Activated T-cell treated with anti-CD3 and anti-CD28 coated beads for 48 hours (primary cell): Measurements from ENCODE around the gene CD58.
A peak's percentile ranks its signal among the peaks of the same experiment; 100 is the strongest.
"Not testable (repeated sequence)": the region's sequence is repeated elsewhere in the genome, so short reads cannot be mapped to it uniquely, and the experiment has no call there.

Experiments
- DNase-seq: peaks from one replicate; pipeline ENCODE4 v3.0.0-alpha.2; 2020; ENCODE audit warnings: low read depth

The CD58 gene

DNA sequence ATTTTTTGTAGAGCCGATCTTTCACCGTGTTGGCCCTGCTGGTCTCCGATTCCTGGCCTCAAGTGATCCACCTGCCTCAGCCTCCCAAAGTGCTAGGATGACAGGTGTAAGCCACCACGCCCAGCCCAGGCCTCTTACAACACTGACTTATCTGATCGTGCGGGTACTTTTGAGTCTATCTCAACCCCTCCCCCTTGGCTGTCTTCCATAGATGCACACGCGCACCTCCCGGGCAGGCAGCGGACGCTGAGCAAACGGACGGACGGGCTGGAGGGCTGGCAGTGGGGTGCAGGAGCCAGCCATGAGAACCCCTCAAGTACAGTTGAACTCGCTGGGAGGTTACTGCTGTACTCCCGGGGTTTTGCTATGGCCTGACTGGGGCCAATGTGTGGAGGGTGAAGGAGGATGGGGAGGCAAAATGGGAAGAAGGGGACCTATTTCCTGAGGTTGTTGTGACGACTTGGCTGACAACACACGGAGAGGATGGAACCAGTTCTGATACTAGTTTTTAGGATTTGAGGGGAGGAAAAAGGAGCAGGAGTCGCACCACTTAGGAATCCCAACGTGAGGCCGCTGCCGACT, 959 bp downstream of the CD58 start:
- peak; percentile 34 for DNase-seq

DNA sequence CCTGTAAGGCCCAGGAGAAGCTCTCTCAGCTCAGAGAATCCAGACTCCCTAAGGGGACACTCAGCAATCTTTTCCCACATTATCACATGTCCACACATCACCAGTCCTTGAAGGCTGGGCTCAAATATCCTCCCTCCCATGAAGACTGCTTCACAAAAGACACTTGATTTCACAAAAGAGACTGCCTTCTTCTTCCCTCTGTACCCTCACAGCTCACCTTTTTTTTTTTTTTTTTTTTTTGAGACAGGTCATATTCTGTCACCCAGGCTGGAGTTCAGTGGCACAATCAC, 1.5 kb downstream of the CD58 start:
- no peak for DNase-seq

DNA sequence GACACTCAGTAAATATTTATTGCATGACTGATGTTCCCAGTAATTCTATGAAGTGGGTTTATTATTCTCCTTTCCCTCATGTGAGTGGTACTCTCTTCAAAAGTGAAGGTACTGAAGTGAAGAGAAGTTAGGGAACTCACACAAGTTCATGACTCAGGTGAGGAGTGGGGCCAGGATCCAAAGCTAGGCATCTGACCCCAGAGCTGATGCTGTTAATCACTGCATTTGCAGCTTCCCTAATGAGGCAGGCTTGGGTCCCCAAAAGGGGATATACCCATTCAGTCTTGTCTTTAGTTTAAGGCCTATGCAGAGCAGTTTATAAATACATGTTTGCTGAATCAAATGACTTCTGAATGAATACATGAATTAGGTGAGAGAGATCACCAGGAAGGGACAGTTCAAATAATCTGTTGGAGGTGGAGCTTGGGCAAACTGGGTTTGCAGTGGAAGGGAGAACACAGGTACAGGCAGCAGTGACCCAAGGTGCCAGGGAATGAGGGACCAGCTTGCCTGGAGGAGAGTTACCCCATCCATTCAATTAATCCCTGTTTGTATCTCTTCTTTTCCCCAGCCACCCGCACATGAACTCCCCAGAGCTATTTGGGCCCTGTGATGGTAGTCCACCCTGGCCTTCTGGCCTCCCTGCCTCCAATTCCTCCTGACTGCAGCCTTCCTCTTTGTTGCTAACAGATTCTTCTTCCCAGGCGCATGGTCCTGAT, 2.0 kb downstream of the CD58 start:
- DNase-seq = no peak

DNA sequence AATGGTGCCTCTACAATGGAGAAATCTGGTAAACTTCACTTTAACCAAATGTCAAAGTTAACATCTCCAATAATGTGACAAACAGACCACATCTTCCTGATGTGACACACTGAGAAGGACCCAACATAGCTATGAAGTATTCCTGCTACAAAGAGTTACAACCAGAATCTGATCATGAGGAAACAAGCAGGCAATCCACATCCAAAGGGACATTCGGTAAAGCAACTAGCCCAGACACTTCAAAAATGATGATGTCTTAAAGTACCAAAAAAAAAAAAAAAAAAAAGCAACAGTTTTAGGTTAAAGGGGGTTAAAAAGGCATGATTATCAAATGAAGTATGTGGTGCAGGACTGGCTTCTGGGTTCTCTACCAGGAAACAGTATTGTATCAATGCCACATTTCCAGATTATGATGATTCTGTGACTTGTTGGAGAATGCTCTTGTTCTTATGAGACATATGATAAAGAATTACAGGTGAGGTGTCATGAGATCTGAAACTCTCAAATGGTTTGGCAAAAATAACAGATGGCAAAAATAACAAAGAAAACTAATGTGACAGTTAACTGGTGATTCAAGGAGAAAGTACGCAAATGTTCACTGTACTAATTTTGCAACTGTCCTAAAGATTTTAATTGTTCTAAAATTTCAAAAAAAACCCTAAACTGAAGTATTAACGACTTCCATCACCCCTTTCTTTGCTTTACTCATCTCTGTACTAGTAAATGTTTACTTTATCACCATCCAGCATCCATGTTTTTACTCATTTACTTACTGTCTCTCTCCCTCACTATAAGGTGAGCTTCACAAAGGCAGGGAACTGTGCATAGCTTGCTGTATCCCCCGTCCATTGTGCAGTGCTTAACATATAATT, 2.8 kb downstream of the CD58 start:
- DNase-seq = no peak

DNA sequence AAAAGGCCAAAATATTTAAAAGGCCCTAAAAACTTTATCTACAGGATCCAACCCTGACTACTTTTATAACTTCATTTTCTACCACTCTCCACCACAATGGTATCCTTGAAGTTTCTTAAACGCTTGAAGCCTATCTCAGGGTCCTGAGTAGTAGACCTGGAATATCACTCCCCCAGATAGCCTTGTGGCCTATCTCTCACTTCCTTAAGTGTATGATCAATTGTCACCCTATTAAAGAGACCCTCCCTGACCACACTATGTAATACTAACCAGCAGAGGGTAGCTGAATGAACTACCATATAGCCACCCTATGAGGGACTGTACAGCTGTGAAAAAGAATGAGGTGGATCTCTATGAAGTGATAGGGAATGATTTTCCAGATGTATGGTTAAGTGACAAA, 5.6 kb downstream of the CD58 start:
- no peak for DNase-seq

DNA sequence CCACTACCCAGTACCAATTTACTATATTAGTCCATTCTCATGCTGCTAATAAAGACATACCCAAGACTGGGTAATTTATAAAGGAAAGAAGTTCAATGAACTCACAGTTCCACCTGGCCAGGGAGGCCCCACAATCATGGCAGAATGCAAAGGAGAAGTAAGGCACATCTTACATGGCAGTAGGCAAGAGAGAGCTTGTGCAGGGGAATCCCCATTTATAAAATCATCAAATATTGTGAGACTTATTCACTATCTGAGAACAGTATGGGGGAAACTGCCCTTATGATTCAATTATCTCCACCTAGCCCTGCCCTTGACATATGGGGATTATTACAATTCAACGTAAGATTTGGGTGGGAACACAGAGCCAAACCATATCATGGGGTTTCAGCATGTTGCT, 6.4 kb downstream of the CD58 start:
- DNase-seq = no peak

DNA sequence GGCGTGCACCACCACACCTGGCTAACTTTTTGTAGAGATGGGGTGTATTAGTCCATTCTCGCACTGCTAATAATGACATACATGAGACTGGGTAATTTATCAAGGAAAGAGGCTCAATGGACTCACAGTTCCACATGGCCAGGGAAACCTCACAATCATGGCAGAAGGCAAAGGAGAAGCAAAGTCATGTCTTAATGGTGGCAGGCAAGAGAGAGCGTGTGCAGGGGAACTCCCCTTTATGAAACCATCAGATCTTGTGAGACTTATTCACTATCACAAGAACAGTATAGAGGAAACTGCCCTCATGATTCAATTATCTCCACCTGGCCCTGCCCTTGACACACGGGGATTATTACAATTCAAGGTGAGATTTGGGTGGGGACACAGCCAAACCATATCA, 8.4 kb downstream of the CD58 start:
- not testable (repeated sequence) for DNase-seq

DNA sequence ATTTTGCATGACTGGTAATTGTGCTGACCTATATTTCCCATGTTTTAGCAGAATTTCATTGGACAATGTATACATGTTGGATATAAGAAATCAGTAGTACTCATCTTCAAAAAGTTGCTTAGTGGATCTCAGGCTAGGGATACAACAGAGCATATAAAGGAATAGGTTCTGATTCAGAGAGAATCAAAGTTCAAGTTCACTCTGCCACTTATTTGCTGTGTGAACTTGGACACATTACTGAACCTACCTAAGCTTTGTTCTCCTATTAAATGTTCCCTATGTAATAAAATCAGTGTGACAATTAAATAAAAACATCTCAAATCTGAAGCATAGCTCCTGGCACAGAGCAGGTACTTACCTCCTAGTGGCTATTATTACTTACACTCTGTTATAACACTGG, 9.3 kb downstream of the CD58 start:
- DNase-seq = no peak

DNA sequence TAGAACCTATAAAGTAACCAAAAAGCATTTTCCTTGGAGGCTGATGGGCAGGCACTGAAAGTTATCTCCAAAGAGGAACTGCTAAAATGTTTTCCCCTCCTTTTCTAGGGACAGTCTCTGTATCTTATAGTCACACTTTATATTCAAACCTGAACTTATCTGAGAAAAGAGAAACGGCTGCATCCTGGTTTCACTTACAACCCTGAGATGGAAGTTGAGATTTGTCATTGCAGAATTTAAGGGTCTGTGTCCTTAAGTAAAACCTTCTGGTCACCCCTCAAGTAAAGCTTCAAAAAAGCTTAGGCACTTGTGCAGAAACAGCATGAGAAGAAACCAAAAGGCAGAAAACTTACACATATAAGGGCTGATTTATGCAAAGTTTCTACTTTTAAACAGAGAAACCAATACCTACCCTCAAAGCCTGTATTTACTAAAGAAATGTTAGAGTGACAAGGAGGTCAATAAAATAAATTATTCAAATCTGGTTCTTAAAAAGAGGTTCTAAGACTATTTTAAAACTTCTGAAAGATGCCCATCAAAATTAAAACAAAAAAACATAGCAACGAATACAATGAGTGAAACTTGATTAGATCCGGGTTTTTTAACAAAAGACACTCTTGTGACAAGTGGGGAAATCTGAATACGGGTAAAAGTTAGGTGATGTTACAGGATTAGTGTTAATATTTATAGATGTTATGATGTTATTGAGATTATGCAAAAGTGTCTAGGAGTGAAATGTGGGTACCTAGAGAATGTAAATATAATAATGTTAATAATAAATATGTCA, 9.9 kb downstream of the CD58 start:
- DNase-seq = no peak

DNA sequence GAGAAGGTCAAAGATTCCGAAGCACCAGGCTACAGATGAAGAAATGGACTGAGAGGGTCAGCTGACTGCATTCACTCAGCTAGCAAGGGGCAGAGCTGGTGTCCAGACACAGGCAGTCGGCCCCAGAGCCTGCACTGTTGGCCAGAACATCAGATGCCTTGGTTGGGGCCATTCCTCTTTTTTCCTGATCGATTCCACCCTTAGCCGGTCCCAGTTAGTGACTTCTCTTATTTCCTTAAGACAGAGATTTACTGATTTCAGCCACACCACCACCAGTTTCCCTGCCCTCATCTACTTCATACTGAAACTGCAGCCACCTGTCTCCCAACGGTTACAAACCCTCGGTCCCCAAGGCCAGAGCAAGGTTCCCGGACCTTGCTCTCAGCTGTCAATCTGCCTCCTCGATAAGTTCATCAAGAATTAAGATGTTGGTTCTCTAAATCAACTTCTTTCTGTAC, 11.5 kb downstream of the CD58 start:
- DNase-seq = no peak

DNA sequence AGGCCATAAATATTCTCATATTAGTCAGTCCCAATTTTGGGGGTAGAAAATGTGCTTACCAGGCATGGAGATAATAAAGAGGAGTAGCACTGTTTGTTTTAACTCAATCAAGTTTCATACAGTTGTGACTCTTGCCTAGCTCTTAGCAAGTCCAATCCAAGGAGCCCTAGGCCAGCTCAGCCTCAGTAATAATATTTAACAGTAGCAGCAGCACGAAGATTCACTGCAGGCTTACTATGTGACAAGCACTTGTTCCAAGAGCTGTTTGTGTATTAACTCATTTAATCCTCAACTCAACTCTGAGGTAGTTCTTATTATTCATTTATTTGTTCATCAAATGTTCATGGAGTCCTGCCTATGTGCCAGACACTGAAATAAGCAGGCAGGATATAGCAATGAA, 12.3 kb downstream of the CD58 start:
- no peak for DNase-seq

DNA sequence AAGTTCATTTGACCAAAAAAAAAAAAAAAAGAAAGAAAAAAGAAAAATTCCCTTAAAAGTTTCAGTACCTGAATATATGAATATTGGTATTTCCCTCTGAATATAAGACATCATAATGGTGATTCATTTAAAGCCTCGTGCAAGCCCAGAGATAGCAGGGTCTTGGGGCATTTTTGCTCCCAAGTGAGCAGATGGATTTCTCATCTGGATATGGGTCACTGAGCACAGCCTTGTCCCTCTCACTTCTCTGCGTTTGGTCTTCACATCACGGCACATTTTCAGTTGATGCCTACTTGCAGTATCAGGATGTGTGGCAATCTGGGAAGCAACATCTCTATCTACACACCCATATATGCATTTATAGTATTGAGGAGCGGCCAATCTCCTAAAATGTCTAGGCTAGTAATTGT, 12.7 kb downstream of the CD58 start:
- no peak for DNase-seq

DNA sequence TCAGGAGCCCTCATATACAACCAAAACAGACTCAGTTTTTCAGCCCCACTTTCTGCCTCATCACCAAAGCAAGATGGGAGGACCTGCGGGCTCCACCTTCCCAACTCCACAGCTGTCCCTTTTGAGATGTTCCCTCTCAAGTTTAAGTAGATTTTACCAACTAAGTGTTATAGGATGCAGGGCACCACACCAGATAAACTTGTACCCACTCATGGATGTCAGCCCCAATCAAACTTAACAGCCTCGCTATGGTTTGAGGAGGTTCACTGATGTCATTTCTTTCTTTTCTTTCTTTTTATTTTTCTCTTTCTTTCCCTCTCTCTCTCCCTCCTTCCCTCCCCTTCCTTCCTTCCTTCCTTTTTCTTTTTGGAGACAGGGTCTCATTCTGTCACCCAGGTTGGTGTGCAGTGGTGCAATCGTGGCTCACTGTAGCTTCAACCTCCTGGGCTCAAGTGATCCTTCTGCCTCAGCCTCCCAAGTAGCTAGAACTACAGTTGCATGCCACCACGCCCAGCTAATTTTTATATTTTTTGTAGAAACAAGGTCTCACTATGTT, 13.4 kb downstream of the CD58 start:
- DNase-seq = no peak

DNA sequence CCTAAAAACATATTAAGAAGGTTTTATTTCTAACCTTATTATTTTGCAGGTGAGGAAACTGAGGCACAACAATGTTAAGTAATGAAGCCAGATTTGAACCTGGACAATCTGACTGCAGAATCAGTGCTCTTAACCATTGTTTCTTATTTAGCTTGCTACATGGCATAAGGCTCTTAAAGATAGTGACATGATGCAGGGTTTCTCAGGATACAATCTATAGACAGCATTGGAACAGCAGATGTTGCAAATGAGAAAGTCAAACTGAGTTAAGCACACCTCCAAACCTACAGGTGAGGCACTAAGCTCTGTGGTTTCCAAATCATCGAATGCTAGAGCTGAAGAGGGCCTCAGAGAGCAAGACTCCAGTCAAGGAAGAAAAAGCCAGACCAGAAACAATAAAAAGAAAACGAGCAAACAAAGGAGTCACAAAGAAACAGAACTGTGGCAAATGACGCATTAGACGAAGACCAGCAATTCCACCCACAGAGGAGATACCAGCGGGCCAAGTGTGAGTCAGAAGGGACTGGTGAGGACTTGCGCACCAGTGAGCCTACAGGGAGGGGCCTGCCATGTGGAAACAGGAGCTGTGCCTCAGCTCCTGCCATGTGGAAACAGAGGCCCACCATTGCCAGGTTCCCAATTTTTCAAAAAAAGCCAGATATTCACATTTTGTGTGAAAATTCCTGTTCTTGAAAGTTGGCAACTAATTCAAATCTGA, 14.4 kb downstream of the CD58 start:
- peak; percentile 71 for DNase-seq

DNA sequence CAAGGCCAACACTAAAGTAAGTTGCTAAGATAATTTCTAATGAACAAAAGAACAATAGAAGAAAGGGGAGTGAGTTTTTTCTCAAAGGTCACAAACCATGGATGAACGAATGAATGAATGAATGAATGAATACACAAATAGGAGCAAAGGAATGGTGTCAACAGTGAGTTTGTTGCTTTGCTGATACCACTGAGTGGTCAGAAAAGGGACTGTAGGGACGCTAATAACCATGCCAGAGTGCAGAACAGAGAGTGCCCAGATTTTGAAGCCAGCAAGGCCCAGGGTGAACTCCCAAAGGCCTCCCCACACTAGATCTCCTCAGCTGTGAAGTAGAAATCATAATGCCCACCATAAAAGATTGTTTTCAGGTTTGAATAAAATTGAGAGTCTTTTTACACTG, 15.9 kb downstream of the CD58 start:
- DNase-seq = no peak

DNA sequence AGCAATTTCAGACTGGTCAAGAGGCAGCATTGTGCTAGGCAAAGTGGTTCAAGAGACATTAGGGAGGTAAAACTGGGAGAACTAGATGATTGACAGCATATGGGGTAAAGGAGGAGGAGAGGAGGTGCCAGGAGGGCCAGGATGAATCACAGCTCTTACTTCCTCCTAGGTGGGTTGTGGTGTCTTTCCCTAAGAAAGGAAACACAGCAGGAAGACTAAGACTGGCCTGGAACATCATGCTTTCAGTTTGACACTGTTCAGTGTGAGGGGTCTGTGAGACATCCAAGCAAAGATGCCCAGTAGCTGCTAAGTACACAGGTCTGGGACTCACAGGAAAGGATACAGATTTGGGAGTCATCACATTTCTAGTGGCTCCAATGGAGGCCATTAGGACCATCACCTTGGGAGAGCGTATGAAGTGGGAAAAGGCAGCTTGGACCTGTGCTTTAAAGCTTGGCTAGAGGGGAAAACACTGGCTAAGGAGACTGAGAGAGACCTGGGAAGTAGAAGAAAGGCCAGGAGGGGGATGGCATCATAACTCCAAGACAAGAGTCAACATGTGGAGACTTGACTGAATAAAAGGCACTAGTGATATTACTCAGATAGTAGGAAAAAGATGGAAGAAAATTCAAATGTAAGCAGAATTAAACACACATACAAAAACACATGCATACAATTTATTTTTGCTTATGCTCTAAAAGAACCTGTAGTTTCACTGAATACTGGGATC, 17.3 kb downstream of the CD58 start:
- no peak for DNase-seq

DNA sequence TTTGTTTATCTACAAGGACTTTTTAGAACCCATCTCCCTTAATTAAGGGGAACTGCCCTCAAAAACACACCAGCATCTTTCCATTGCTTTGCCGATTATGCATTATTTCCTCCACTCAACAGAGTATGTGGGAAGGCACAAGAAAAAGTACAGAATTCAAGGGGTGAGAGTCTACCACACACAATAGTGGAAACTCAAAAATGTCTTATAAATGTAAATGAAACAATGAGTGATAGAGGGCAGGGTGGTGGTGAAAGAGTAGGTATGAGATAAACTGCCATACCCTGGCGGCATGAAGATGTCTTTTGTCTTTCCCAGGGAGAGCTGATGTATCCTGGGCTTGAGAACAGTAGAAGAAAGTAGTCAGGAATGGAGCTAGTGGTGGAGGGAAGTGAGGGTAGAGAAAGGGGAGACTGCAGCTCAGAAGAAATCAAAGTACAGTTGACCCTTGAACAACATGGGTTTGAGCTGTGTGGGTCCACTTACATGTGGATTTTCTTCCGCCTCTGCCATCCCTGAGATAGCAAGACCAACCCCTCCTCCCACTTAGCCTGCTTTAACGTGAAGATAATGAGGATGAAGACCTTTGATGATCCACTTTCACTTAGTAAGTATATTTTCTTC, 24.4 kb downstream of the CD58 start:
- no peak for DNase-seq

DNA sequence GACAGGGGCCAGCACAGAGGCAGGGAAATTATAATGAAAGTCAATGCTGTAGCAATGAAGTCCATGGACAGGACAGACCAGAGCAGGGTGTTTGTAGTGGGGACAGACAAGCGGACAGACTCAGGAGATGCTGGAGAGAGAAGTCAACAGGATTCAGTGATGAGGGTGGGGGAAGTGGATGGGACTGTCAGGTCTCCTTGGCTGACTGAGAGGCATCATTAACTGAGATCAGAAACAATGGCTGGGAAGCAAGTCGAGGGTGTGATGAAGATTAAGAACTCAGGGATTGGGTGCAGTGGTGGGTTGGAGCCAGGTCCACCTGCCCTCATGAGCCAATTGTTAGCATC, 25.5 kb downstream of the CD58 start:
- no peak for DNase-seq

DNA sequence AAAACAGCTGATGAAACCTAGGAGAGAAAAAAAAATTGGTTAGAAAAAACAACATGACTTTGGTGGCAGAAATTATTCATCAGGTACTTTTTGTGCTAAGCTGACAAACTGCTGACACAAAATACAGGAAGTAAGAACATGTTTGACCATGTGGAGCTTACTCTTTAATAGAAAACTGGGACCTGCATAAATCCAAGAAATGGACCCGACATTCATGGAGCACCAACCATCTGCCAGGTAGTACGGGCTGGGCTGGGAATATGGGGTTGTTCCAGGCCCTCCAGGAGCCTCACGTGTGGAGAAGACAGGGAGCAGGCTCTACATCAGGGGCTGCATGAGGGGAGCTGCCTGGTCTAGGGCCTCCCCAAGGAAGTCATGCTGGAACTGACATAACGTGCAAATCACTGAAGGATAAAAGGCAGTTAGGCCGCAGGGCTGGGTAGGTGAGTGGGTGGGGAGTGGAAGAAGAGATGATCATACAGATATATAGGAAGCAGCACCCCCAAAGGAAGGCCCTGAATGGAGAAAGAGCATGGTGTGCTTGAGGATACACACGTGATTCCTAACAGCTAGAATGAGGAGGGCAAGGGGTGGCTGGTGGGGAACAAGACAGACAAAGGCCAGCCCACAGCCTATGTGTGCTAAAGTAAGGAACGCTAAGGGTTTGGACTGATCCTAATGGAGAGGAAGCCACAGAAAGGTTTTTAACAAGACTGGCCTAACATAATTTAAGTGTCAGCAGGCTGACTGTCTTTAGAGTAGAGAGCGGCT, 26.1 kb downstream of the CD58 start:
- no peak for DNase-seq

DNA sequence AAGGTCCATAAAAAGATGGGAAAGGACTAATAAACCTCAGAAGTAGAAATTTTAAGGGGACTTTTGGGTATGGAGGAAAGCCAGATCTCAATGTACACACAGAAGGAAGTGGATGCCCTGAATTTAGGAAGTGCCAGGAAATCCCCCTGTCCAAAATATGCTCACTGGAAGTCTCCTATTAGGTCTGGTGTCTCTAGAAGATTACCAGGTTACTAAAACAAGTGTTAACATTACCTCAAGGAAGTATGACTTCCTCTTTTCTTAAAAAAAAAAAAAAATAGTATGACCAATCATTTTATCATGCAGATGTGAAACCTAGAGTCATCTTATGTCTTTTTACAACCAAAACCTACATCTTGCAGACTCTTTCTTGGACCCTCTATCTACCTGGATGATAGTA, 30.7 kb downstream of the CD58 start:
- no peak for DNase-seq
